ENCODE results near the gene ZNF469.

Gene ZNF469

GRCh38 chr16:88392616-88393015 lies 9.9 kb downstream of the ZNF469 start:
- no peak for DNase-seq (ENCODE audit: low read depth)

- no peak for DNase-seq (ENCODE audit: low read depth)
These were observed 10.3 kb downstream of the ZNF469 start for GRCh38 chr16:88393034-88393433.

GRCh38 chr16:88393571-88393970 lies 10.8 kb downstream of the ZNF469 start:
- no peak for DNase-seq (ENCODE audit: low read depth)

GRCh38 chr16:88394426-88394825 lies 11.7 kb downstream of the ZNF469 start:
- no peak for DNase-seq (ENCODE audit: low read depth)

GRCh38 chr16:88395669-88396584 lies 13.2 kb downstream of the ZNF469 start:
- DNase-seq (ENCODE audit: low read depth), result no peak

GRCh38 chr16:88398170-88398873 lies 15.6 kb downstream of the ZNF469 start:
- no peak for DNase-seq (ENCODE audit: low read depth)

- DNase-seq (ENCODE audit: low read depth), result no peak
These were observed 16.1 kb downstream of the ZNF469 start for GRCh38 chr16:88398874-88399178.

GRCh38 chr16:88400186-88400585 lies 17.4 kb downstream of the ZNF469 start:
- no peak for DNase-seq (ENCODE audit: low read depth)

- DNase-seq (ENCODE audit: low read depth), result no peak
These were observed 19.0 kb downstream of the ZNF469 start for GRCh38 chr16:88401604-88402246.

- no peak for DNase-seq (ENCODE audit: low read depth)
These were observed 19.9 kb downstream of the ZNF469 start for GRCh38 chr16:88402551-88403240.

- no peak for DNase-seq (ENCODE audit: low read depth)
These were observed 21.2 kb downstream of the ZNF469 start for GRCh38 chr16:88403794-88404581.

GRCh38 chr16:88404769-88405168 lies 22.0 kb downstream of the ZNF469 start:
- no peak for DNase-seq (ENCODE audit: low read depth)

GRCh38 chr16:88405216-88406060 lies 22.7 kb downstream of the ZNF469 start:
- peak; percentile 25 for DNase-seq (ENCODE audit: low read depth)

GRCh38 chr16:88406096-88407041 lies 23.6 kb downstream of the ZNF469 start:
- no peak for DNase-seq (ENCODE audit: low read depth)

- no peak for DNase-seq (ENCODE audit: low read depth)
These were observed 24.3 kb downstream of the ZNF469 start for GRCh38 chr16:88407042-88407420.

- DNase-seq (ENCODE audit: low read depth), result no peak
These were observed 25.0 kb downstream of the ZNF469 start for GRCh38 chr16:88407807-88408206.

- DNase-seq (ENCODE audit: low read depth), result no peak
These were observed 25.9 kb downstream of the ZNF469 start for GRCh38 chr16:88408561-88409142.

GRCh38 chr16:88409296-88410065 lies 26.7 kb downstream of the ZNF469 start:
- no peak for DNase-seq (ENCODE audit: low read depth)

All from stromal cell of bone marrow (primary cell).